ENCODE measurements around the gene C17orf113.
A peak's percentile ranks its signal among the peaks of the same experiment; 100 is the strongest.
"Not testable (repeated sequence)": the region's sequence is repeated elsewhere in the genome, so short reads cannot be mapped to it uniquely, and the experiment has no call there.

Gene C17orf113

DNA sequence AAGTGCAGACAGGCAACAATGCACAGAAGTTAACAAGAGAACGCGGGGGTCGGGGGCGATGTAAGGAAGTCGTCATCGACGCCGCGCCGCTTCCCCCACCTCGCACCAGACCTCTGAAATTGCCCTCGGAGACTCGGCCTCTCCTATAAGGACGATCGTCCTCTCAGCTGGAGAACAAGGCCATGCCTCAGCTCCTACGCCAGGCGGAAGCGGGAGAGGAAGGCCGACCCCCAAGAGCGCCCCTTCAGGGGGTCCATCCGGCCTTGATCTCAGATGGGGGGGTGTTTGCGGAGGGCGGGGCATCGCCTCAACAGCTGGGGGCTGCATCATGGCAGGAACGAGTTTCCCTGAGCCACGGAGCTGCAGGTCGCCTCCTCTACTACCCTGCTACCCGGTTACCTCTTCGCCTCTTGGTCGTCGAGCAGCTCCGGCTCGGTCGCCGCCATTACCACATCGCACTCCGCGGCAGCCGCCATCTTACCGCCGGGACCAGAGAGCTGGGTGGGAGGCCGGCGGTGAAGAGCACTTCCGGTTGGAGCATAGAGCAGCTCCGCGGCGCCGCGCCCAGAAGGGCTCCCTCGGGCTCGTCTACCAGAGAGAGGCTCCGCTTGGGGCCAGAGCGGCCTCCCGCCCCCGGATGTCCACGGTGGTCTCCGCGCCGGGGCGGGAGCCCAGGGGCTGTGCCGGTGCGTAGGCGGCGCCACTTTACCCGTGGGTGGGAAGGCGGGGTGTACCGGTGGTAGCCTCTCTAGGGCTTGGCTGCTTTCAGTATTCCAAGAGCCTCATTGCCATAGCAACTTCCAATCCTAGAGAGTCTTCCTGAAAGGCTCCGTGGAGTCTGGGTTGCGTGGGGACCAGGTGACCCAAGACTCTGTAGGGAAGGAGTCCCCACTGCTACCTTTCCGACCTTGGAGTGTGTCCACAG lies 33.2 kb downstream of the C17orf113 start, which contains the start of gene DNAJC7:
Gene DNAJC7, minus strand, starts transcription at position 499 of the 925 bp plus-strand sequence. Its CDS starts 23 bp downstream, at position 476.
- H3K9me3 ChIP-seq (ENCODE audit: severe bottlenecking) = no peaks in the 10 kb centered on the region
- TF ChIP-seq, protein P1, sequence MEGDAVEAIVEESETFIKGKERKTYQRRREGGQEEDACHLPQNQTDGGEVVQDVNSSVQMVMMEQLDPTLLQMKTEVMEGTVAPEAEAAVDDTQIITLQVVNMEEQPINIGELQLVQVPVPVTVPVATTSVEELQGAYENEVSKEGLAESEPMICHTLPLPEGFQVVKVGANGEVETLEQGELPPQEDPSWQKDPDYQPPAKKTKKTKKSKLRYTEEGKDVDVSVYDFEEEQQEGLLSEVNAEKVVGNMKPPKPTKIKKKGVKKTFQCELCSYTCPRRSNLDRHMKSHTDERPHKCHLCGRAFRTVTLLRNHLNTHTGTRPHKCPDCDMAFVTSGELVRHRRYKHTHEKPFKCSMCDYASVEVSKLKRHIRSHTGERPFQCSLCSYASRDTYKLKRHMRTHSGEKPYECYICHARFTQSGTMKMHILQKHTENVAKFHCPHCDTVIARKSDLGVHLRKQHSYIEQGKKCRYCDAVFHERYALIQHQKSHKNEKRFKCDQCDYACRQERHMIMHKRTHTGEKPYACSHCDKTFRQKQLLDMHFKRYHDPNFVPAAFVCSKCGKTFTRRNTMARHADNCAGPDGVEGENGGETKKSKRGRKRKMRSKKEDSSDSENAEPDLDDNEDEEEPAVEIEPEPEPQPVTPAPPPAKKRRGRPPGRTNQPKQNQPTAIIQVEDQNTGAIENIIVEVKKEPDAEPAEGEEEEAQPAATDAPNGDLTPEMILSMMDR (IDR thresholded peaks at IDR 0.05; ENCODE audit: low read depth, low read length) = no peak
- peak; percentile 97 for DNase-seq
- H3K27me3 ChIP-seq (ENCODE audit: insufficient read depth, low read depth, severe bottlenecking) = no peaks in the 10 kb centered on the region
- peaks cover 33% of the 10 kb centered on the region for H3K36me3 ChIP-seq
- H3K4me3 ChIP-seq (ENCODE audit: low read depth, low read length) = peak within 1 kb of the TSS; percentile 95
- H3K27ac ChIP-seq = peak within 1 kb of the TSS; percentile 99

DNA sequence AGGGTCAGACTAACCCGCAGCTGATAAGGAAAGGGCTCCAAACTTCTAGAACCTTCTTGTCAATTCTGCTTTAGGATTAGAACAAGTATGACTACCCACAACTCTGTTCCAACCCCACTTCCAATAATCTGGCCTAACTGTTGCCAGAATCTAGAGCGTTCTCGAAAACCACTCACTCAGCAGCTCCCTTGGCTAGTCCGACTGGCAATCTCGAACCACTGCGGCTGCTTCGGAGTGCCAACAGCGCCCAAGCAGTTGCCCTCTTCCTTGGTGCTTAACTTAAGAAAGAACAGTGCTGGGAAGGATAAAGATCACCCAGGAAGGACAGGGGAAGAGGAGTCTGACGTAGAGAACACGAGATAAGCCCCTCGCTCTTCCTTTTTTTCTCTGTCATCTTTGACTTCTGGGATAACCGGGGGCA lies 34.0 kb downstream of the C17orf113 start:
- no peaks in the 10 kb centered on the region for H3K9me3 ChIP-seq (ENCODE audit: severe bottlenecking)
- peaks cover 25% of the 10 kb centered on the region for H3K36me3 ChIP-seq
- H3K4me3 ChIP-seq (ENCODE audit: low read depth, low read length) = peak overlapping the region; percentile 95
- TF ChIP-seq, protein P1 (IDR thresholded peaks at IDR 0.05; ENCODE audit: low read depth, low read length) = no peak
- DNase-seq = no peak
- peak overlapping the region; percentile 99 for H3K27ac ChIP-seq
- H3K27me3 ChIP-seq (ENCODE audit: insufficient read depth, low read depth, severe bottlenecking) = no peaks in the 10 kb centered on the region

DNA sequence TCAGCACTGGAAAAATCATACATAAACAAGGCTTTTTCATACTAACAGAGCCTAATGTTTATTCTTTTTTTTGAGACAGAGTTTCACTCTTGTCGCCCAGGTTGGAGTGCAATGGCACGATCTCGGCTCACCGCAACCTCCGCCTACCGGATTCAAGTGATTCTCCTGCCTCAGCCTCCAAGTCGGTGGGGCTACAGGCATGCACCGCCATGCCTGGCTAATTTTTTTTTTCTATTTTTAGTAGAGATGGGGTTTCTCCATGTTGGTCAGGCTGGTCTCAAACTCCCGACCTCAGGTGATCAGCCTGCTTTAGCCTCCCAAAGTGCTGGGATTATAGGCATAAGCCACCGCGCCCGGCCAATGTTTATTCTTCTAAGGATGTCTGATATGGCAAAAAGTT lies 36.7 kb downstream of the C17orf113 start:
- not testable (repeated sequence) for H3K27ac ChIP-seq; H3K27me3 ChIP-seq (ENCODE audit: insufficient read depth, low read depth, severe bottlenecking); H3K4me3 ChIP-seq (ENCODE audit: low read depth, low read length); H3K9me3 ChIP-seq (ENCODE audit: severe bottlenecking); DNase-seq
- peaks cover 38% of the 10 kb centered on the region for H3K36me3 ChIP-seq

DNA sequence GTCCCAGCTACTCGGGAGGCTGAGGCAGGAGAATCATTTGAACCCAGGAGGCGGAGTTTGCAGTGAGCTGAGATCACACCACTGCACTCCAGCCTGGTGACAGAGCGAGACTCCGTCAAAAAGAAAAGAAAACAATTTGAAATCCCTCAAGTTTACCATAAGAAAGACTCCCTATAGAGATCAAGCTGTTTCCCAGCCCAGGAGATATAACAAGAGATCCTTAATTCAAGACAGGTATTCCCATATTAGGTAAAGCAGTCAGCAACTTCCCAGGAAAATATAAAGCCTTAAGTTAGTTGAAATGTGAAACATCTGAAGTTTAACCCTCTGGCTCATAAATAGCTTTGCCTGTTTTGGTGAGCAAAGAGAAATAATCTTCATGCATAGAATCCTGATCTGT lies 38.0 kb downstream of the C17orf113 start:
- H3K27ac ChIP-seq; H3K9me3 ChIP-seq (ENCODE audit: severe bottlenecking); H3K27me3 ChIP-seq (ENCODE audit: insufficient read depth, low read depth, severe bottlenecking); DNase-seq; H3K4me3 ChIP-seq (ENCODE audit: low read depth, low read length): not testable (repeated sequence)
- peaks cover 40% of the 10 kb centered on the region for H3K36me3 ChIP-seq

DNA sequence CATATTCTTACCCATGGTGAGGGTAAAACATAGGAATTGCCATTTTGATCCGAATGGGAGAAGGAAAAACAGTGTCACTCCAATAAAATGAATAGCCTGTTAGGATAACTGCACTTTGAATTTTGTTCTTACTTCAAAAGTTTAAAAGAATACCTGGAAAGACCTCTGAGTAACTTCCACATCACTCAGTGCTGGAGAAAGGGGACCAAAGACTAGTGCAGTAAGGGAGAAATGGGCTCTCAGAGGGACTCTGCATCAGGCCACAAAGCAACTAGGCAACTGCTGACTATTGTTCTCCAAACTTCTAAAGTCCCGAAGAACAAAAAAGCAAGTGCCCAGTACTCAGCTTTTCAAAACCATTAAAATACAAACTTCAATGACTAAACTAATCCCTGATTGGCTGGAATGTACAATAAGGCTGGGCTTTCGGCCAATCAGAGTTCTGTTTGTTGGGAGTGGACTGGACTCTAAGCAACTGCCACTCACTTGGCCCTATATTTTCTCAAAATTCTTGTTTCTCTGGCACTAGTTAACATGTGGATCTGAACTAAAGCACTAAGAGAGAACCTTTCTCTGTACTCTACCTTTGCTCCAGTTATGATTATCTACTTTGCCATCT lies 39.4 kb downstream of the C17orf113 start:
- peaks cover 32% of the 10 kb centered on the region for H3K36me3 ChIP-seq
- DNase-seq = no peak
- TF ChIP-seq, protein P1 (IDR thresholded peaks at IDR 0.05; ENCODE audit: low read depth, low read length) = no peak
- no peaks in the 10 kb centered on the region for H3K27me3 ChIP-seq (ENCODE audit: insufficient read depth, low read depth, severe bottlenecking)
- no peaks in the 10 kb centered on the region for H3K9me3 ChIP-seq (ENCODE audit: severe bottlenecking)
- no peak overlapping the region for H3K27ac ChIP-seq
- no peak overlapping the region for H3K4me3 ChIP-seq (ENCODE audit: low read depth, low read length)

DNA sequence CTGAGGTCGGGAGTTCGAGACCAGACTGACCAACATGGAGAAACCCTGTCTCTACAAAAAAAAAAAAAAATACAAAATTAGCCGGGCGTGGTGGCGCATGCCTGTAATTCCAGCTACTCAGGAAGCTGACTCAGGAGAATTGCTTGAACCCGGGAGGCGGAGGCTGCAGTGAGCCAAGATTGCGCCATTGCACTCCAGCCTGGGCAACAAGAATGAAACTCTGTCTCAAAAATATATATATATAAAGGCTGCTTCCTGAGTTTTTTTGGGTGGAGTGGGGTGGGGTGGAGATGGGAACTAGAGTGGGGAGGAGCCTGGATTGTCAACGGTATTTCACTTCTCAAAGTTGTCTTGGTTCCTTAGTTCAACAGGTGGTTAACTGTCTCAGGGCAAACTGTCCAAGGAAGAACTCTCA lies 40.1 kb downstream of the C17orf113 start:
- peaks cover 33% of the 10 kb centered on the region for H3K36me3 ChIP-seq
- H3K9me3 ChIP-seq (ENCODE audit: severe bottlenecking); H3K27ac ChIP-seq; H3K4me3 ChIP-seq (ENCODE audit: low read depth, low read length); H3K27me3 ChIP-seq (ENCODE audit: insufficient read depth, low read depth, severe bottlenecking); DNase-seq: not testable (repeated sequence)

DNA sequence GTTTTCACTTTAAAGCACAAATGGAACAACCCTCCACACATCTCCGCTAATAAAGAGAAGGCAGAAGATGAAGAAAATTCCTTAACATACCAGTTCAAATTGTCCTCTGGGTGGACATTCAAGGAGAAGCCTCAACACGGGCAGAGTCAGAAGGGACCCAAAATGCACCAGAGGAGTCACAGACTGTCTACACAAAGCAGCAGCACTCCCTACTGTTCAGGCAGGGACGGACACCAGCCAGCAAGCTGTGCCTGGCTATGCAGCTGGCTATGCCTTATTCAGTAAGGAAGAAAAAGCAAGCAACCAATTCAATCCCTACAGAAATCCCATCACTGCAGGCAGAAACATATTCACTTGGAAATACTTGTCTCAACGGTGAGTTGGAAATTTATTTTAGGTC lies 41.2 kb downstream of the C17orf113 start:
- Histone ChIP-seq H3K4me3 (ENCODE audit: low read depth, low read length) (no peak overlapping the region), H3K27me3 (ENCODE audit: insufficient read depth, low read depth, severe bottlenecking) (no peaks in the 10 kb centered on the region), H3K27ac (no peak overlapping the region), H3K36me3 (peaks cover 37% of the 10 kb centered on the region), H3K9me3 (ENCODE audit: severe bottlenecking) (no peaks in the 10 kb centered on the region)
- TF ChIP-seq, protein P1 (IDR thresholded peaks at IDR 0.05; ENCODE audit: low read depth, low read length) = peak; percentile 70
- peak; percentile 48 for DNase-seq

All from WERI-Rb-1 (cell line).